CD4-positive, alpha-beta T cell treated with Interleukin-10 for 1 hour (primary cell): ENCODE results near the gene NYAP2.

Experiments used
- DNase-seq: peaks from one replicate; pipeline ENCODE4 v3.0.0-alpha.2; 2020

Gene NYAP2

DNA sequence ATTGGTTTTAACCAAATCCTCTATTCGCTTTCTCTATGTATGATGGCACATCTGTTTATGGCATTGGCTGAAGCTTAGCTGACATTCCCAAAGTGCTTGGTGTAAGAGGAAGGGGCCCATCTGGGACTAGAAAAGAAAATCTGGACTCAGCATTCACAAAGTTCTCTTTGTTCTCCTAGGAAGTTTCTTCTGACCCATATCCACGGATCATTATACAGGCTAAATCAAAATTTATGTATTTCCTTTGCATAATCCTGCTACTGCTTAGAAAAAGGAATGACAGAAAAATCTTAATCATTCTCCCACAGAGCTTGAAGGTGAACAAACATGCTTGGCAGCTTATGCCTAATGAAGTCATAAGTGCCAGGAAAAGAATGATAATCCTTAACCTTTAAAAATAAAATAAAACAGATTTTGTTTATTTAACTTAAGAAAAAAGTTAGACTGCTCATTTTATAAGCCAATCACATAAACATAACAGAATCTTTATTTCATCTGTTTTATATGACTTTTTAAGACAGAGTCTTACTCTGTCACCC is 88.4 kb downstream of the NYAP2 start:
- no peak for DNase-seq

DNA sequence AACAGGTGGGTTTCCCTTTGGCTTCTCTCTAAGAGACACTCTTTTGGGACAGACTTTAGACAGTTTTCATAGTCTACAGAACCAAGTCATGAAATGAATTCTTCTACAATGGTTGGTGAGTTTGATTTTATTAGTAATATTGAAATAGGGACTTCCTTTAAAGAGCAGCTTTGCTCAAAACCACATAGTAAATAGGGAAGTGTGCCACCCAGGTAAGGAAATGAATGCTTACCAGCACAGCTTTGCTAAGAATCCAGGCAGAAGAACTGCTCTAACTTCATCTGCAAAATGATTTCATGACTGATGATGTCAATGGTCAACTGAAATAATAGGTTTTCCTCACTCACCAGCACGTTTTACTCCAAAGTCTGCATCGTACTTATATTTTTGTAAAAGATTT is 89.2 kb downstream of the NYAP2 start:
- no peak for DNase-seq

DNA sequence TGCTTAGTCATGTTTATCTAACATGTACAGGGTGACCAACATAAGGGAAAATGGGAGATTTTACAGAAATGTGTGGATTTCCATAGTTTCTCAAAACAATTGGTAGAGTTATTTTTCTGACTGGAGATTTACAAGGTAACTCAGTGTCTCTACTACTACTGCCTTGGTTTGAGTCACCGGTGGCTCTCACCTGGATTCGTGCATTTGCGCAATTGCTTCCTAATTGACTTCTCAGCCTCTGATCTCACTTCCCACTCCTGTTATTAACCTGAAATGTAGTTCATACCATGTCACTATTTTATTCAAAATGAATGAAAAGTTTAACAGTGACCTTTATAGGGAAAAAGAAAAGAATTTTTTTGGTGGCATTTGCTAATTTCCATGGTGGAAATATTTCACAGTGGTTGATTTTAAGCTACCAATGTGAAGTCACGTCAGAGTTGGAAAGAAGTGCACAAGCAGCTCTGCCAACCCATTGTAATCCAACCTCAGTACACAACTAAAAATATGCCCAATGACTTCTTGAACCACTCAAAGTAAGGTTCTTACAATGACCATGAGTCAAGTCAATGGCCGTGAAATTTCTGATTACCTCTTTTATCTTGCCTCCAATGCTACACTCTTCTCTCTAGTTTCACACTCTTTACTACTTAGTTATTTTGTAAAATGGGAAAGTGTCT is 94.0 kb downstream of the NYAP2 start:
- no peak for DNase-seq

DNA sequence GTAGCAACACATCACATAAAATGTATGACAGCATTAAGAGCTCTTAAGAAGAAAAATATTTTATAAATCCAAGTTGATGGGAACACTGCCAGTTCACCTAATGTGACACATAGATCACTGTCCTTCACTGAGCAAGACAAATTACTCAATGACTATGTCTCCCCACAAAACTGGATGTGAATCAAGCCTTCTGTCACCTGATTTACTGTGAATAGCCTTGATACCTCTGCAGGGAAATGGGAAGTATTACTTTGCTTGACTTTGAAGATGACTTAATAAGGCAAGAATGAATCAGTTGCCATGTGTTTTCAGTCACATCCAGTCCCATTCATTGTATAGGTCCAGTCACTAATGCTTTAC is 94.6 kb downstream of the NYAP2 start:
- DNase-seq: no peak

DNA sequence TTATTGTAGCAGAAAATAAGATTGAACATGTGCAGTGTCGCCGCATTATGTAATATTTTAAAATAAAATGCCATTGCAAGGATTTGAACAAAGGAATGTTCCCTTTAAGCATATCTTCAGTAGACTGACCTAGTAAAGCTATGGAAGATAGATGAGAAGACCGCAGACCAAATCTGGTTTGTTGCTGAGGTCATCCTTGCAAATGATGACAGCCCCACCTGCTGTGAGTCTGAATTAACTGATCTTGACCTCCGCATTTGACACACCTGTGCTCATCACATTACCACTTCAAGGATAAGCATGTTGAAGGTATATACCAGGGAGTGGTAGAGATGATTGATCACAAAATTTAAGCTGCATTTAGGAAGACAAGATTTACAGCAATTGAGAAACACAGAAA is 96.2 kb downstream of the NYAP2 start:
- no peak for DNase-seq

DNA sequence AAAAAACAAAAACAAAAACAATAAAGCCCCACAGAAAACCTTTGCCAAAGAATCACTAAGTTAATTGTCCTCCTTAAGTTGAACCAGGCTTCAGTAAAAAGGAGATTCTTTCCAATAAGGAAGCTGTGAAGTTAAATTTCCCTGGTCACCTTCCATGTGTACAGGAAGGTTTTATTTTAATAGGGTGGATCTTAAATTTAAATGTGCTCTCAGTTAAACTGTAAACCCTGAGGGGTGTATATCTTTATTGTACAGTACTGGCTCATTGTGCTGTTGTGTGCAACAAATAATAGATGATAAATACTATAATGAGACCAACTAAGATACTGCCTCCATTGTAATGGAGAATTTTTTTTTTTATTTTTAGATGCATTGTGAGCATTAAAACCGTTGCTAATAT is 97.1 kb downstream of the NYAP2 start:
- DNase-seq: no peak

DNA sequence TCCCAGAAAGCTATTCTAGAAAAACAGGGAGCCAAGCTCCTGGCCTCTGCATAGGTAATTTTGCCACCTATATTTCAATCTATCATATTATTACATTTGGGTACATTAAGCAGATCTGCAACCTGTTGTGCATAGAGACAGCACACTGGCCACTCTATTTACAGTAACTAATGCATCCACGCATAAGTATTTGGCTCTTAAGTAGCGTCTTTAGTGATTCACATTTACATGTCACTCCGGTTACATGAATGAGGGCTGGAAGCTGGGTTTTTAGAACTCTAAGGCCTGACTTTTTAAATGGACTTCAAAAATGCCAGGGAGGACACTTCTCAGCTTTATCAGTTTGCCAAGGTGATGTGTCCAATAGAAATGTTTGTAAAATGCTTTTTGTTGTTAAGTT is 97.7 kb downstream of the NYAP2 start:
- DNase-seq: no peak

DNA sequence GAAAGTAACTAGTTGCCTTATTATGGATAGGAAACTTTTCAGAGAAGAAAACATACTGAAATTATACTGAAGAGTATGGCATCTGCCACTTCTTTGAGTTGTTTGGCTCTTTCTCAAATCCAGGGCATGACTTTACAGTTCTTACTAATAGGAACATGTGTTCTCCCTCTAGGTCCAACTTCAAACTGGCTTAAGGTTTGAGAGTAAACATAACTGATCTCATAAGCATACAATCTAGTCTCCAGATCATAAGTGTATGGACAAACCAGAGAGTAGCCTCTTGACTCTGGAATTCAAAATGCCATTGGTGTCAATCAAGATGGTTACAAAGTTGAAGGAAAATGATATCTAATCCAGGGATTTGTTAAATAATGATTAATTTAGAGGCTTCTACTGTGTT is 101.5 kb downstream of the NYAP2 start:
- DNase-seq: no peak

DNA sequence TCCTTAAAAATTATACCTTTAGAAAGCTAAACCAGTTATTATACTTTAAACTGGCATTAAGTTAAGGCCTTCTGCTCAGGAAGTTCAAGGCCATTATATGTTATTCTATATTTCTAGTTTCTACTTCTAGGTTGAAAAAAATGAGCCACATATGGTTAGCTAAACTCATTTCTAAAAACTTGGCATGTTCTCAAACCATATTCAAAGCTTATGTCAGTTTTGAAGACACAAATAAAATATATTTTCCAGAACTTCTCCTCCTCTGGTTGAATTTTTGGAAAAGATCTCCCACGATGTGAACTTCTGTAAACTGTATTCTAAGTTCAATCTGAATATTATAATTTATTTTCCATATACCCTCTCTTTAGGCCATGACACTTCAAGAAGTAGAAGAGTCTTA is 103.5 kb downstream of the NYAP2 start:
- no peak for DNase-seq

DNA sequence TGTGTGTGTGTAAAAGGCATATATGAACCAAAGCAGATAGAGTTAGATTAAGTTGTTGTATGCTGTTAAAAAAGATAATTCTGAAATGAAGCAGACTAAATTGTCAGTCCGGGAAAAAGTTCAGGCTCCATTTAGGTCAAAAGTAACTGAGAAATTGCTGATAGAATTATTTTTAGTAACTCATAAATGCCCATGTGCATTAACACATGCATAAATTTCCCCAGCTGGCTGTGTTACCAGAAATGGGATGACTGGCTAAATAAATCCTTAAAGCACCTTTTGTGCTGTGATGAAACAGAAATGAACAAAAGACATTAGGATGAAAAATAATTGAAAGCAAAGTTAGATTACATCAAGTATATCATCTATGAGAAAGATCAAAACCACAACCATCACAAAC is 111.3 kb downstream of the NYAP2 start:
- no peak for DNase-seq

DNA sequence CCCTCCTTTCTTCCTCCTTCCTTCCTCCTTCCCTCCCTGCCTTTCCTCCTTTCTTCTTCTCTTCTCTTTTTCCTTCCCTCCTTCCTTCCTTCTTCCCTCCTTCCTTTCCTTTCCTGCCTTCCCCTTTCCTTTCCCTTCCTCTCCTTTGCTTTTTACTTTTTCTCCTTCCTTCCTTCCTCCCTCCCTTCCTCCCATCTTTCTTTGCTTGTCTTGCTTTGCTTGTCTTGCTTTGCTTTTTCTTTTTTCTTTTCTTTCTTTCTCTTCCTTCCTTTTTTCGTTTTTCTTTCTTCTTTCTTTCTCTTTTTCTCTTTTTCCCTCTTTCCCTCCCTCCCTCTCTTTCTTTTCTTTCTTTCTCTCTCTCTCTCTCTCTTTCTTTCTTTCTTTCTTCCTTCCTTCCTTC is 113.0 kb downstream of the NYAP2 start:
- no peak for DNase-seq

DNA sequence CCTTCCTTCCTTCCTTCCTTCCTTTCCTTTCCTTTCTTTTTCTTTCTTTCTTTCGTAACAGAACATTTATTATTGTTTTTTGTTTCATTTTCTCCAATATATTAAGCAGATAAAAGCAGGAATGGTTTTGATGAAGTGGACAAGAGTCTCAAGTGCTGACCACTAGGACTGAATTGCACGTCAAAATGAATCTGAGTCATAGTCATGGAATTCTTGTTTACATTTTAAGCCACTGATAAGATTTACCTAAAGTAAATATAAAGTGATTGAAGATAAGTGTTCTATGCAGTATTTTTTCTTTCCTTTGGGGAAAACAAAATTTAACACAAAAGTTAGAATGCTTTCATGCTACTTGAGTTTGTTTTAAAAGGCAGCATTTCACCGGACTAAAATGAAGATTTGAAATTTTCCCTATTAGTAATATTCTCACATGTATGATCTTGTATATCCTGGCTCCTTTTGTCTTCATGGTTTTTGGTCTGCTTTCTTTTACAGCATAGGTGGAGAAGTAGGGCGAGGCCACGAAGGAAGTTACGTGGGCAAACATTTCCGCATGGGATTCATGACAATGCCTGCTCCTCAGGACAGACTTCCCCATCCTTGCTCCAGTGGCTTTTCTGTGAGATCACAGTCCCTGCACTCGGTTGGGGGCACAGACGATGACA is 113.5 kb downstream of the NYAP2 start:
- DNase-seq: no peak

DNA sequence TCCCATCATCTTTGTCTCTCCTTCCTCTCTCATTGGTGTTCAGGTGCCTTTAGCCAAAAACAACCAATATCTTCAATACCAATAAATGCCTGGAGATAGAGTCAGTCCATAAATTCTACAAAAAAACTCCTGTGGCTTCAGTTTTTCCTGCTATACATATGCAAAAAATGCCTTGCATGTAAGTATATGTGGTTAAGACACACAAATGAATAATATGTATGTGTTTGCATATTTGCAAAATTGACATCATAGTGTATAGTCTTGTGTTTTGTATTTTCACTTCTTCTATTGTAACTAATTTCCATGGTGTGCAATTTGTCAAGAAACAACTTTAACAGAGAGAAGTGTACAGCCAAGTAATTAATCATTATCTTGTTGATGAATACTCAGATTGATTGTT is 115.5 kb downstream of the NYAP2 start:
- DNase-seq: no peak

DNA sequence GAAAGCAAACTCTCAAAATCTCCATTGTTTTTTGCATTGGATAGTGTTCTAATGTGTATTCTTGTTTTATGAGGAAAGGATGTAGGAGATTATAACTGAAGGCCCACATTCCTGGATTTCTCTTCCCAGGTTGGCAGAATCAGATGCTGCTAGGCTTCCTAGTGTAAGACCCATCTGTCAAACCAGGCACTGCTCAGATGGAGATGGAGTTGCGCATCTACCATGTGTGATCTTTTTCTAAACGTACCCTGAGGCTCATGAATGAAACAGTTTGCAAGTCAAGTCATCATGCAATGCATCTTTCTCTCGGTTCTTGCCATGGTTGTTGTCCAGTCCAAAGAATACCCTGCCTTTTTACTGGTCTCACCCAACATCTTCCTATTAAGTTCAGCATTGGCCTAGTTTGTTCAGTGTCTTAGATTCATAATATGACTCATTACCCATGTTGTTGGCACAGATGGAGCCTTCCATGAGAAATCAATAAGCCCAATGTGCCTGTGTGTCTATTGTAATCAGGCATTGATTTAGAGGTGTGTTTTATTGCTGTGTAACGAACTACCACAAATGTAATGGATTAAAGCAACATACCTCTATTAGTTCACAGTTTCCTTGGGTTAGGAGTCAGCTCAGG is 127.4 kb downstream of the NYAP2 start:
- no peak for DNase-seq

DNA sequence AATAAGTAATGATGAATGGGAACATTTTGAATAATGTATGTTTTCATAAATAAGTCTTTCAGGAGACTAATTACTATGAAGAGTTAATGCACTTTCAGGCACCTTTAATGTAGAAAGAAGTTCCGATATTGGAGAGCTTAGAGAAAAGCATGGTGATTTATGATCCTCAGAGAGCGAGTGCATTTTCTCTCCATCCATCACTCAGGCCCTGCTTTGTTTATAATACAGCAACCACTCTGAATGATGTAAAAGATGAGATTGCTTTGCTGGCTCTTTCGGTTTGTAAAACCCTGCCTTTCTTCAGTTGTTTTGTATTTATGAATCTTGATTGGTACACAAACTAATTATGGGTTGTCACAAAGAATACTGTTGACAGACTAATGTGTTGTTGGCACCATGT is 132.0 kb downstream of the NYAP2 start:
- DNase-seq: no peak

DNA sequence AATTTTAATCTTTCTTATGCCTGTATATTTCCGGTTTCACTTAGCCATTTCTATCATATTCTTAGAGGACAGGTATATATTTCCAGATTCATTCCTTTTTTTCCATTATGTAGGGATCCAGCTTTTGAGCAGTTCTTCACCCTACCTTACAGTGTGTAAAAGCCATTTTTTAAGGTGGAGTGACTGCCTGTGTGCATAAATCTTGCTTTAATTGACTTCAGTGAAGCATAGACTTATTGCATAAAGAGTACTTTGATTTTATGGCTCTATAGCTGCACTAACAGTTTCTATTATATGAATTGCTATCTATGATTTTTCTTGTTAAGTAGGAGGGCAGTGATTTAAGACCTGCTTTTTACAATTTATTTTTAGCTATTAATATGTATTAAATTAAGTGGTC is 132.6 kb downstream of the NYAP2 start:
- no peak for DNase-seq

DNA sequence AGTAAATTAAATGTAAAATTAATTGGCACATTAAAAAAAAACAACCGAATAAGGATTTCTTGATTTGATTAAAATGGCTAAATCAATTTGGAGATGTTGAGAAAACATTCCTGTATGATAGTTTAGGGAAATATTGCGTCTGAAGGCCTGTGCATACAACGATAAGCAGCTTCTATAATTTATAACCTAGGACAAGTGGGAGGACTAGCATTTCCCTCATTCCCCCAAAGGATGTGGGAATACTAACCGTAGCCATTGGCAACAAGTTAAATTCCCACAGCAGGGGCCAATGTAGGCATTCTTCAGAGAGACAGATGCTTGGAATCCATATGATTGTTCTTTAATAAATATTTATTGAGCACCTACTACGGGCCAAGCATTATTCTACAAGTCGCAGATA is 134.5 kb downstream of the NYAP2 start:
- DNase-seq: no peak

DNA sequence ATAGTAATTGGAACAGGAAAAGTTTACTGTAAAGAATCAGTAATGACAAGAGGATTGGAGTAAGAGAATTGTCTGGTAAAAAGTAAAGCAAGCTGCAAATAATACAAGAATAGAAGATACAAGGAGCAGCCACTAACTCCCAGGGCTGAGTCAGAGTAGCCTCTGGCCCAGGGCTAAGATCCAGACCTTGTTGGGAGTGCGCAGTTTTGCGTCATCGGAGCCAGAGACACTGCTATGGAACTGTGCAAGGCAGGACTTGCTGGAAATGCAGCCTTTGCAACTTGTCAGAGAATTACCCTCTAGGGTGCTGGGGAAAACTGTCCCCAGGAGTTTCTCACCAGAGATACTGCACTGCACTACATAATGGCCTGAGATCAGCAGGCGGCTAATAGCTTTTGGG is 135.2 kb downstream of the NYAP2 start:
- DNase-seq: no peak

DNA sequence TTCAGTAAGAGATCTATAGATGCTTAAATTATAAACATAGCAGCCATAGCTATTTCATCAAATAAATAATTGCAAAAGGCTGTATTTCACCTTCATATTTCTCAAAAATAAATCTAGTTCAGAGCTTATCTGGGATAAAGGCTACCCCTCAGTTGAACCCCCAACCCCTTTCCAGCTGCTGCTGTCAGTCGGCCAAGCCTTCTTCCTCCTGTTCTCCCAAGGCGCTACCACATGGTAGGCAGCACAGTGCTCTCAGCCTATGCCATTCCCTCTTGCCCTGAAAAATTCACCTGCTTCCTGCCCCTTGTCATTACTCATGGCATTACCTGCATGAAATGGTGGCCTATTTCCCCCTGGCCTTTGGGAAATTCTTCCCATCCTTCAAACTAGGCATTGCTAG is 136.5 kb downstream of the NYAP2 start:
- DNase-seq: no peak

DNA sequence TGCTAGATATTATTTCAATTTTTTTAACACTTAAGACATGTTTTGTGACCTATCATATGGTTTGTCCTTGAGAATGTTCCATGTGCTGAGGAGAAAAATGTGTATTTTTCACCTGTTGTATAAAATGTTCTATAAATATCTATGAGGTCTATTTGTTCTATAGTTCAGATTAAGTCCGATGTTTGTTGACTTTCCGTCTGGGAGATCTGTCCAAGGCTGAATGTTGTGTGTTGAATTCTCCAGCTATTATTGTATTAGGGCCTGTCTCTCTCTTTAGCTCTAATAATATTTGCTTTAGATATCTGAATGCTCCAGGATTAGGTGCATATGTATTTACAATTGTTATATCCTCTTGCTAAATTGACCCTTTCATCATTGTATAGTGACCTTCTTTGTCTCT is 144.1 kb downstream of the NYAP2 start:
- DNase-seq: no peak

DNA sequence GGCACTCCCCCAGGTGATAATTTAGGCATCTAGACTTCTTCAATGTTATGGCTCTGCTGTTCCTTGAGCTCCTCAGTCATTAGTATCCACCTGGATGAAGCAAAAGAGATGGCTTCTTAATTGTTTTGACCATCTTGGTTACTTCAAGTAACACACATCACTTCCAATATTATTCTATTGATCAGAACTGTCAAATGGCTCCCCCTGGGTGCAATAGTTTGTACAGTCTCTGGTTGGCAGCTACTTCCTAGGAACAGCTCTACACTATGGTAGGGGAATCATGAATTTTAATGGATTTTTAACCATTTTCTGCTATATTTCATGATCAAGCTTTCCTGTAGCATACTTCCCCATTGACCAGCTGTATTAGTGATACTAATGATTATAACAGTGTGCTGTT is 157.0 kb downstream of the NYAP2 start:
- DNase-seq: no peak

DNA sequence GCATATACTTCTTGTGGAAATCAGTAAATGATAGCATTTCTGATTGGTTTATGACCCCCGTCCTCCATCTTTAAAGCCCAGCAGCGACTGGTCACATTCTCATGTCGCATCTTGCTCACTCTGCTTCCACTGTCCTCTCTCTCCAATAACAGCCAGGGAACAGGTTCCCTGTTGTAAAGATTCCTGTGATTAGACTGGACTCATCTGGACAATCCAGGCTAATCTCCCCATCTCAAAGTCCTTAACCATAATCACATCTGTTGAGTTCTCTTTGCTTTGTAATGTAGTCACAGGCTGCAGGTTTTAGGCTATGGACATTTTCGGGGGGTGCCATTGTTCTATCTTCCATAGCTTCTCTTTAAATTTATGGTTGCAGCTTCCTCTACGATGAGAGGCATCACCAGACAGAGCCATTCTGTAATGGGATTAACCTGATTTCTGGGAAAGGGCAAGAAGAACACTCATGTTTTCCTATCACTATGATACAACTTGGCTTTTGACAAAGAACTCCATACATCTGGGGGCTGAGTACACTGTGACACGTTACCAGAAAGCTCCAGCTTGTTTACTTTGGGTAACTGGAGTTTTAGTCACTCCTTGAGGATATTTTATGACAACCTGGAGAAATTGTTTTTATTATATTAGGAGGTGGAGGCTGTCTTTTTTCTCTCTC is 159.0 kb downstream of the NYAP2 start:
- DNase-seq: no peak

DNA sequence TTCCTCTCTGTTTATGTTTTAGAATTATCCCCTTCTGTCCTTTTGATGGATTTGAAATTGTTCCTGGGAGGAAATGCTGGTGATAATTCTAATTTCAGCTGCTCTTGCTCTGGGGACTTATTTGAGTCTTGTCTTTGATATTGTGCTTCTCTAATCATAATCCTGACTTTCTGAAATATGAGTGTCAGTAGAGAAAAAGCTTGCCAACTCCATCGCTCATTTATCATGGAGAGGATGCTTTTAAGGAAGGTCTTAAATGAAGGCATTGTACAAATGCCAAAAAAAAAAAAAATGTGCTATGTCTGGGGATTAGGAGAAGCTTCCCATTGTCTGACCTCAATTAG is 159.5 kb downstream of the NYAP2 start:
- DNase-seq: no peak

DNA sequence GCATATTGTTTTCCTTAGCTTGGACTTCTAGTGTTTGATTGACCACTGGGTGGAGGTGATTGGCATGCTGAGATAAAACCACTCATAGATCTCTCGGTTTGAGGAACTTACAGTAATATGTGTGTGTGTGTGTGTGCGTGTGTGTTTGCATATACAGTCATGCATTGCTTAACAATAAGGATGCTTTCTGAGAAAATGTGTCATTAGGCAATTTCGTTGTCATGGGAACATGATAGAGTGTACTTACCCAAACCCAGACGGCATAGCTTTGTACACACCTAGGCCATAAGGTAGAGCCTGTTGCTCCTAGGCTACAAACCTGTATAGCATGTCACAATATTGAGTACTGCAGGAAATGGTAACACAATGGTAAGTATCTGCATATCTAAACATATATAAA is 167.3 kb downstream of the NYAP2 start:
- DNase-seq: no peak
